Epithelial cell of esophagus (primary cell): ENCODE results near the gene ZNF516.

Experiments
- DNase-seq: peaks from one replicate; pipeline ENCODE4 v3.0.0; 2010; ENCODE audit warnings: low read depth
- H3K4me3 ChIP-seq: 2 replicates; pipeline ENCODE4 v1.5.1; 2011; ENCODE audit warnings: mild to moderate bottlenecking, low read length, control low read depth
- CTCF ChIP-seq: IDR thresholded peaks from 2 replicates; pipeline ENCODE4 v1.5.1; 2011; ENCODE audit warnings: low read depth, mild to moderate bottlenecking, low read length, control low read depth, inconsistent platforms; ENCODE audit not compliant: insufficient read depth; ENCODE audit errors: missing control alignments

ZNF516 gene

GRCh38 chr18:76364282-76365259 is 130.5 kb downstream of the ZNF516 start:
- no peak overlapping the region for H3K4me3 ChIP-seq
- DNase-seq = no peak
- no peak for TF ChIP-seq CTCF

GRCh38 chr18:76363436-76364120 is 131.5 kb downstream of the ZNF516 start:
- DNase-seq = no peak
- no peak overlapping the region for H3K4me3 ChIP-seq
- no peak for TF ChIP-seq CTCF

- H3K4me3 ChIP-seq = no peak overlapping the region
- no peak for DNase-seq
- no peak for TF ChIP-seq CTCF
Observed at GRCh38 chr18:76362676-76363075, 132.4 kb downstream of the ZNF516 start.

GRCh38 chr18:76361219-76361618 is 133.8 kb downstream of the ZNF516 start:
- no peak for DNase-seq
- no peak for TF ChIP-seq CTCF
- H3K4me3 ChIP-seq = no peak overlapping the region

GRCh38 chr18:76359909-76360308 is 135.1 kb downstream of the ZNF516 start:
- DNase-seq = no peak
- TF ChIP-seq CTCF = no peak
- H3K4me3 ChIP-seq = no peak overlapping the region

- no peak overlapping the region for H3K4me3 ChIP-seq
- no peak for TF ChIP-seq CTCF
- DNase-seq = no peak
Observed at GRCh38 chr18:76358774-76359173, 136.3 kb downstream of the ZNF516 start.
